Right renal cortex interstitium (tissue), 3 donors: Measurements from ENCODE around the gene N4BP2L2. TPM values are rescaled to one million over a fixed set of nuclear protein-coding genes. Genes with fewer than 3 reads are reported as not detected.
"Not testable (repeated sequence)": the region's sequence is repeated elsewhere in the genome, so short reads cannot be mapped to it uniquely, and the experiment has no call there.

Experiments
- DNase-seq, 3 donors: peaks; one replicate each; pipeline ENCODE4 v3.0.0-alpha.2; 2013; ENCODE audit warnings: low read depth in 3 of 3, low spot score in 2 of 3
- polyA plus RNA-seq, 3 donors: library from polyadenylated mRNA; unstranded; fragments of 120-200 nt; gene quantifications; one replicate each; pipeline ENCODE4 v1.2.1, GENCODE V29; 2013; ENCODE audit not compliant: insufficient read length in 3 of 3

The N4BP2L2 gene
- 100 to 1,000 TPM; 149 to 164 (median 164) TPM for polyA plus RNA-seq

DNA sequence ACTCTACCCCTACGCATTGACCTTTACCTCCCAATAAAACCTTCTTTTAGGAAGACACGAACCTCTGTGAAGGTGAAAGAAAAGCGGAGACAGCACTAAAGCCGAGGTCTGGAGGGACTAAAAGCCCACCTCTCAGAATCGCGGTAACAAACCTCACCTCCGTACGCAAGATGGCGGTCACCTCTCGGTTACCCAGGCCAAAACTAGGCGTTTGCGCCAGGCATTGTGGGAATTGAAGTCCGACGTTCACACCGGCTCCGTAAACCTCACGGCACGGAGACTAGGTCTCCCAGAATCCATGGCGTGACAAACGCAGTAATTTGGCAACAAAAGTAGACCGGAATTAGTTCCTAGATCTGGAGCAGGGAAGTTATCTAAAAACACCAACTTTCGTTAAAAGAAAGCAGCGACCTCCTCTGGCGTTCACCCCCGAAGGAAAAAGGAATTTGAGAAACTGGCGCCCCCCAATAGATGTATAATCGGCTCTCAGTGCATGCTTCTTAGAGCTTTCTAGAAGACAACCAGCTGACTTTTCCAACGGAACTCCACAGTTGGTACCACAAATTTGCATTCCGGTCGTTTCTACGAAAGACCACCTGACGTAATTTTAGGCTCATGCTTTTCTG lies at the start of gene N4BP2L2:
Gene N4BP2L2 (minus strand): TSS at position 175 of the 626 bp plus-strand sequence. CDS start 1,768 bp downstream, outside the sequence.
- DNase-seq = peak; percentile 97 to 98 (median 98)

DNA sequence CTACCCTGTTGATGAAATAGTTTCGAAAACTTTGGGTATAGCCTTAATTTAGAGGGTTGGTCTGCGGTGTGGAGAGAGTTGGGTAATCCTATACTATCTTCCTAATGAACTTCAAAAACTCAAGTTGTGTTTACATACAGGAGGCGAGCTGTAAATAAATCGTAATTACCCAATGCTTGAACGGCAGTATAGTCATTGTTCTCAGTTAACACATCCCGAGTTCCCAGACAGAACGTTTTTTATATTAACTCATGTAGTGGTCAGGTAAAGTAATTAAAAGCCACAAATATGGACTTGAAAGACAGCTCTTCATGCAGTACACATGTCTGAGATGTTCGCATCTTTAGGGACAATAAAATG lies 49.2 kb upstream of the N4BP2L2 start:
- peak in 2 of 3 donors; percentile 19 to 52 for DNase-seq

DNA sequence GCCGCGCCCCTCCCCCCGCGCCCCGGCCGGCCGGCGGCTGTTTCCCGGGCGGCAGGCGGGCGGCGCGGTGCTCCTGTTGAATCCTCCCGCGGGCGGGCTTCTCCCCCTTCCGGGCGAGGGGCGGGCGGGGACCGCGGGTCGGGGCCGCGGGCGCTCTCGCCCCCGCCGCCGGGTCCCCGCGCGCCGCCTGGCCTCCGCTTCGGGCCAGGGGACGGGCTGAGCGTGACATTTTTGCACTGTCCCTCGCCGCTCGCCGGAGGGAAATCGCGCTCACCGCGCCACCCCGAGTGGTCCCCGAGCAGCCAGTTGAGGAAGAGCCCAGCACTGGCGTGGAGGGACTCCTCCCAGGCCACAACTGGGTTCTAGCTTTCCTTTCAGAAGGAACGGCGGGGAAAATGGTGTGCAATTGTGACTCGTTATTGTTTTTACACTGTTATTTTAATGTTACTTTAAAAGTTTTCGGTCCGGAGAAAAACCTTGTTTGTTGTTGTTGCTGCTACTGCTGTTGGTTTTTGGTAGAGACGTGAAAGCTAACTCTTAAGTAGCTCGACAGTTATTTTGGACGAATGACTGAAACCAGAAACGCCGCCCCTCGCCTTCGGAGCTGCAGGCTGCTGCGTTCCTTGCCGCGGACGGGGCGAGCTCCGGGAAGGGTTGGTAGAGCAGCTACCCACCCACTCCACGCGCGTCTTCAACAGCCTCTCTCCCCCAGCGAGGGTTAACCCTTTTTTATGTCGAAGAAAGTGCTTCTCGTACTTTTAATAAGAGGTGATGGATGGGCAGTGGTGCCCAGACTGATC lies 48.6 kb upstream of the N4BP2L2 start:
- peak in 2 of 3 donors; percentile 47 to 51 for DNase-seq

DNA sequence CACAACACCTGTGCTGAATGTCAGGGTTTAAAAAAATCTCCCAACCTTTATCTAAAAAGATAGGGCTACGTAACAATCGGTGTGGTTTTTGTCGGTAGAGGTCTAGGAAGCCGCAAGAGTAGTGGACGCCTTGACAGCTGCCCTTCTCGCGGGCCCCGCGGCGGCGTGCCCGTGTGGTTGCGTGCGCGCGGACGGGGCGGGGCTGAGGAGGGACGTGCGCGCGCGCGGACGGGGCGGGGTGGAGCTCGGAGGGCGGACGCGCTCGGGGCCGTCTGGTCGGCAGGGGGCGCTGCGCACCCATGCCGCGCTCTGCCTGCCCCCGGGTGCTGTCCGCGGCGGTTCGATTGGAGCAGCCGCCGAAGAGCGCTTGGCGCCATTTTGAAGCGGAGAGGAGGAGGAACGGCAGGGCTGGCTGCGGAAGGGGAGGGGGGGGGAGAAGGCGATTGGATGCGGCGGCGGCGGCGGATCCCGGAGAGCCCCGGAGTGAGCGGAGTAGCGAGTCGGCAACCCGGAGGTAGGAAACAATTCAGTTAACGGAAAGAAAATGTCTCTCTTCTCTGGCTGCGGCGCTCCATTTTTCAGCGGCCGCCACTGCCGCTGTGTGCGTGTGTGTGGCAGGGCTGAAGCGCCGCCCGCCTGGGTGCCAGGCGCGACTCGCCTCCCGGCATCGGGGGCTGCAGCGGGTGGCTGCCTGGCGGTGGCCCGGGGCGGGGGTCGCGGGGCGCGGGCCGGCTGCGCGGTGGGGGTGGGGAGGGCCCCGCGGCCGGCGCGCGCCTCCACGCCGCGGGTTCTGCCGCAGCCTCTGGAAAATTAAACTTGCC lies 47.7 kb upstream of the N4BP2L2 start, which contains the start of gene PDS5B:
Gene PDS5B (plus strand): TSS at position 373 of the 821 bp plus-strand sequence. CDS start 62,321 bp downstream, outside the sequence.
- DNase-seq = peak; percentile 71 to 84 (median 80)

DNA sequence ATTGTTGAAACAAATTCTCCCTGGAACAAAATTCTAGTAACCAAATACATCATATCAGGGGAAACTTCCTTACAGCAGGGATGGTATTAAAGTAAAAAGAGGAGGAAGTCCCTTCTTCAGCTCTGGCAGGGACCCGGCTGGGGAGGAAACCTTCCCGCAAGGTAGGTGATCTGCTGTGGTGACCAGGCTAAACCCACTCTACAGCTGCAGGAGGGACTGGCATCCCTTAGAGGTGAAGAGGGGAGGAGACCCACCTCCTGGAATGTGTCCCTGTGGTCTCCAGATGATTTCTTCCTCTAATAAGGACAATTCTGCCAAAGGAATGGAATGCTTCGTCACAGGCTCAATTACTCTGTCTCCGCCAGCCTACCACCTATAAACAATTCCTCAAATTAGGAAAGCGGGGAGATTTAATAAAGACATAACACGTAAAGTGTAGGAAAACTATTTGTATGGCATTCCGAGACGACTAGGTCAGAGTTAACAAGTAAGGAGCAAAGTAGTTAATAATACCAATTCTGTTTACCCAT lies 47.0 kb upstream of the N4BP2L2 start:
- DNase-seq = peak in 1 of 3 donors; percentile 3

DNA sequence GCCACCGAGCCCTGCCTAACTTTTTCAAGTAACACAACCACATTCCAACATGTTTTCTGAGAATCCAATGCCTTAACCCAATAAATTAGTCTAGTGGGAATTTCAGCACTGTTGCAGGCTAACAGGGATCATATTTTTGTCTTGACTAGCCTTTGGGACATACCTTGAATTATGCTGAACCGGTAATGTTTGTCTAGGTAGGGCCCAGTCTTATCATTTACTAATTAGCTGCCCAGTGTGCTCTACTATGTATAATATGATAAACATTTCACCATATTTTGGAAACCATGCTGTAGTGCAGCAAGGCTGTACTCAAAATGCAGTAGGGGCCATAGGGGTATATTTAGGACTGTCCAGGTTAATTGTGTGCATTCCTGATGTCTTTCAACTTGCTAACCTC lies 44.4 kb upstream of the N4BP2L2 start:
- DNase-seq = no peak

DNA sequence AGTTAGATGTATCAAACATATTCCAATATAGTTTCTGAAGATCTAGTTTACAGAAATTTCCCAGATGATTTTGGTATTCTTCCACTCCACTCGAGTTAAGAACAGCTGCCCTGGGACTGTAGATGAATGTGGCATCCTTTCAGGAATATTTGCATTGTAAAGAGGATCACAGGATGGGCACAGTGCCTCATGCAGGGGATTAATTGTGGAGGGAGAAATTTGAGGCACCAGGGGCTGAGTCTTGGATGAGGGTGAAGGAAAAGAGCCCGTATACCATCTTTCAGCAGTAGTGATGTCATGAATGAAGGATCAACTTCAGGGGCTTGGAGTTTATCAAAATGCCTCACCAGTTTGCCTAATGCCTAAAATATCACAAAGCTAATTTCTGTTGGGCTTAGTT lies 43.7 kb upstream of the N4BP2L2 start:
- no peak for DNase-seq

DNA sequence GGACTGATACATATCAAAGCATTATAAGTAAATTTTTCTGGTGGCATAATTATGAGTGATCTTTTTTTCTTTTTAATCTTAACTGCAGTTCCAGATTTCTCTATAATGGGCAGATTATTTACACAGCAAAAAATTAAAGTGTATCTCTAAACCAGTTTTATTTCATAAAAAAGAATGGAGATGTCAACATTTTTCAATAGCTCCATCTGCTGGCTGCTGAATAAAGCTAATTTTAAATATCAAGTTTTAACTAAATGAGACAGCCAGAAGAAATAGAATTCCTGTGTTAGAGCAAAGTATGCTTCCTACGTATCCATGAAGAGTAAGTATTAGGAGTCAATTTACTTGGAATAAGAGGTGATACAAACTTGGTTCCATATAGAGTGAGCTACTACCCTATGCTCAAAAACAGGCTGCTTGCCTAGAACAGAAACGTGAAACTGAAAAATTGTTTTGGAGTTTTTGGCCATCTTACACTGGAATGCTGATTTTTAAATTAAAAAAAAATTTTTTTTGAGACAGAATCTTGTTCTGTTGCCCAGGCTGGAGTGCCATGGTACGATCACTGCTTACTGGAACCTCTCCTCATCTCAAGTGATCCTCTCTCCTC lies 42.7 kb upstream of the N4BP2L2 start:
- DNase-seq = peak in 1 of 3 donors; percentile 6

DNA sequence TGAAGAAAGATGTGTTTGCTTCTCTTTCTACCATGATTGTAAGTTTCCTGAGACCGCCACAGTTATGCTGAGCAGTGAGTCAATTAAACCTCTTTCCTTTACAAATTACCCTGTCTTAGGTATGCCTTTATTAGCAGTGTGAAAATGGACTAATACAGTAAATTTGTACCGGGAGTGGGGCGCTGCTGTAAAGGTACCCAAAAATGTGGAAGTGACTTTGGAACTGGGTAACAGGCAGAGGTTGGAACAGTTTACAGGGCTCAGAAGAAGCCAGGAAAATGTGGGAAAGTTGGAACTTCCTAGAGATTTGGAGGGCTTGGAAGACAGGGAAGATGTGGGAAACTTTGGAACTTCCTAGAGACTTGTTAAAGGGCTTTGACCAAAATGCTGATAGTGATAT lies 38.4 kb upstream of the N4BP2L2 start:
- no peak for DNase-seq

DNA sequence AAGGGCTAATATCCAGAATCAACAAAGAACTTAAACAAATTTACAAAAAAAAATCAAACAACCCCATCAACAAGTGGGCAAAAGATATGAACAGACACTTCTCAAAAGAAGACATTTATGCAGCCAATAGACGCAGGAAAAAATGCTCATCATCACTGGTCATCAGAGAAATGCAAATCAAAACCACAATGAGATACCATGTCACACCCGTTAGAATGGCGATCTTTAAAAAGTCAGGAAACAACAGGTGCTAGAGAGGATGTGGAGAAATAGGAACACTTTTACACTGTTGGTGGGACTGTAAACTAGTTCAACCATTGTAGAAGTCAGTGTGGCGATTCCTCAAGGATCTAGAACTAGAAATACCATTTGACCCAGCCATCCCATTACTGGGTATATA lies 37.1 kb upstream of the N4BP2L2 start:
- not testable (repeated sequence) for DNase-seq

DNA sequence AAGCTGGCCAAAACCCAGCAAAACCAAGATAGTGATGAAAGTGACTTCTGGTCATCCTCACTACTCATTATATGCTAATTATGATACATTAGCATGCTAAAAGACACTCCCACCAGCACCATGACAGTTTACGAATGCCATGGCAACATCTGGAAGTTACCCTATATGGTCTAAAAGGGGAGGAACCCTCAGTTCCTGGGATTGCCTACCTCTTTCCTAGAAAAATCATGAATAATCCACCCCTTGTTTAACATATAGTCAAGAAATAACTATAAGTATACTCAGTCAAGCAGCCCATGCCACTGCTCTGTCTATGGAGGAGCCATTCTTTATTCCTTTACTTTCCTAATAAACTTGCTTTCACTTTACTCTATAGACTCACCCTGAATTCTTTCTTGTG lies 22.2 kb upstream of the N4BP2L2 start:
- DNase-seq = not testable (repeated sequence)

DNA sequence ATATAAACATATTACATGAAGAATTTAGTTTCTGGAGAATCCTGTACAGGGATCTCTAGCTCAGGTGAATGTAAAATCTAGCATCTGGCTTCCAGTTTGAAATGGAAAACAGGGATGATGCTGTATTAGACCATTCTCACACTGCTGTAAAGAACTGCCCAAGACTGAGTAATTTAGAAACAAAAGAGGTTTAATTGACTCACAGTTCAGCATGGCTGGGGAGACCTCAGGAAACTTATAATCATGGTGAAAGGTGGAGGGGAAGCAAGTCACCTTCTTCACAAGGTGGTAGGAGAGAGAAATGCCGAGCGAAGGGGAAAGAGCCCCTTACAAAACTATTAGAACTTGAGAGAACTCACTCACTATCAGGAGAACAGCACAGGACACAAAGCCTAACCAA lies 17.0 kb upstream of the N4BP2L2 start:
- DNase-seq = no peak

DNA sequence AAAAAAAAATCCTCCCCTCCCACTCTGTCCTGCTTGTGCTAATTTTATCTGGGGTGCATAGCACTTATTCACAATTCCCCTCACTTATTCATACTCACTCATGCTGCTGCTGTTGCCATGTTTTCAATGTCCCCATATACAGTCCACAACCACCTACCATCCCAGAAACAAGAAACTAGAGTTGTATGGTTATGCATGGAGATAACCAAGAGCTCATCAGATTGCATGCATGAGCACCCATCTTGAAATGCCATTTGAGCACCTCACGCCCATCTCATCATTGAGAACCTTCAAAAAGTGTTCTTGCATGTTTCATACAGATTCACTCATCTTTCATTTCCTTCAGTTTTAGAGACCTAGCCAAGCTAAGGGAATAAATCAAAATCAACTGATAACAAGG lies 15.1 kb upstream of the N4BP2L2 start:
- DNase-seq = no peak

DNA sequence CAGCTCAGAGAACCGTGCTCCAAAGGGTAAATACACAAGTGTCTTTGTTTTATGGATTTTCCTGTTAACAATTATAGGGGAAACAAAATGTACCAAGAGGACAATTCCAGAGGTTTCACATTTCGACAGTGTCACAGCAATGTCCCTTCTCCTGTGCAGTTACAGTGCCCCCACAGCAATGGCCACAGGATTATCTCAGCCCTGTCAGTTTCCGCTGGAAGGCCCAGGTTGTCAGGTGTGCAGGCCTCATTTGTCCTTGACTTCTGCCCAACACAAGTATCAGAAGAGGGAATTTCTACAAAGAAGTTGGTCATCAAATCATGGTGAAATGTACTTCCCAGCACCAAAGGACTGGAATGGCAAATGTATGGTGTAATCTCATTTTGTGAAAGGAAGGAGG lies 11.2 kb upstream of the N4BP2L2 start:
- no peak for DNase-seq

DNA sequence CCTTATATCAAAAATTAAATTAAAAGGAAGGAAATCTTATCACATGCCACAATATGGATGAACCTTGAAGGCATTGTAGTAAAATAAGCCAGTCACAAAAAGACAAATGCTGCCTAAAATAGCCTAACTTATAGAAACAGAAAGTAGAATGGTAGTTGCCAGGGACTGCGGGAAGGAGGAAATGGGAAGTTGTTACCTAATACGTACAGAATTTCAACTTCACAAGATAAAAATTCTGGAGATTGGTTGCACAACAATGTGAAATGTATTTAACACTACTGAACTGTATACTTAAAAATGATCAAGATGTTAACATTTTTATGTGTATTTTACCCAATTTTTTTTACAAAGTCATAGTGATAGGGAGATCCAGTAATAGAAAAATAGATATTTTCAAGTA lies 10.2 kb upstream of the N4BP2L2 start:
- DNase-seq = no peak

DNA sequence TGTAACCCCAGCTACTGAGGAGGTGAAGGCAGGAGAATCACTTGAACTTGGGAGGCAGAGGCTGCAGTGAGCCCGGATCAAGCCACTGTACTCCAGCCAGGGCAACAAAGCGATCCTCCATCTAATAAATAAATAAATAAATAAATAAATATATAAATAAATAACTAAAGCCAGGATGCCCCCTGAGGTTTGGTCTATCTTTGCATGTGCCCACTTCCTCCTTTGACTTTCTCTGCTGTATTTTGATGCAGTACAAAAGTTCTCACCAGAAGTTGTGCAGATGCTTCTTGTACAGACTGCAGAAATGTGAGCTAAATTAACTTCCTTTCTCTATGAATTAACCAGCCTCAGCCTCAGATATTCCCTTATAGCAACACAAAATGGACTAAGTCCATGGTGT lies 6.5 kb upstream of the N4BP2L2 start:
- DNase-seq = no peak

DNA sequence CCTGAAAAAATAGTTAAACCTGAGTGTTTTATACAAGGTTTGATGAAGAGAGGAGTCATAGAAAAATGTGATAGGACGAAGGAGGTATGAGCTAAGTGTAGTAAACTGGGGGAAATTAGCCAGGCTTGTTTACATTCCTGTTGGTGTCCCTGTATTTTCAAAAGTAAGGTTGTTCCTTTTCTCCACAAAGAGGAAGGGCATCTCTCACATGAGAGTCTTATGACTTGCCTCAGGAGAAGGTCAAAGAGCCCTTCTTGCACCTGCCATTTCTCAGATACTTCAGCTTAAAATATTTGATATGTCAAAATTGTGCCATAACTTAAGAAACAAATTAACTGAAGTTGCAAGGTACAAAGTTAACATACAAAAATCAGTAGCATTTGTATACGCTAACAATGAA lies 3.6 kb upstream of the N4BP2L2 start:
- no peak for DNase-seq

DNA sequence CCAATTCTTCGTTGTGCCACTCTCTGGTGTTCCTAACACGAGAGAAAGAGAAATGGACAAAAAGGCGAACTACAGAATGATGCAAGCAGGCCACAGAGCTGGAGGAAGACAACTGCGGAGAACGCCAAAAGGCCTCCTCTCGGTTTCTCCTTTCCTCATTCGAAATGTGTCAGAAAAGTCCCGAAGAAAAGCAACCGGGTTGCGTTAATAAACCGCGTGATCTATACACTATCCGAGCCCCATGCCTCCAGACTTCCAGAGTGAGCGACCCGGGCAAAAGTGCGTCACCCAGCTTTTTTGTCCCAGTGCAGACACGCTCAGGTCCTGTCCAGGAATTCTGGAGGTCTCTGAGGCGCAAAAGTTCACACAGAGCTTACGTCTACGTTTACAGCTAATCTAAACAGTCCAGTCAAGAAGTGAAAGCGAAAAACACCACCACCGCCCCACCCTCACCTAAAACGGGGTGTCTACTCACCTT lies 413 bp downstream of the N4BP2L2 start:
- peak in 1 of 3 donors; percentile 36 for DNase-seq

DNA sequence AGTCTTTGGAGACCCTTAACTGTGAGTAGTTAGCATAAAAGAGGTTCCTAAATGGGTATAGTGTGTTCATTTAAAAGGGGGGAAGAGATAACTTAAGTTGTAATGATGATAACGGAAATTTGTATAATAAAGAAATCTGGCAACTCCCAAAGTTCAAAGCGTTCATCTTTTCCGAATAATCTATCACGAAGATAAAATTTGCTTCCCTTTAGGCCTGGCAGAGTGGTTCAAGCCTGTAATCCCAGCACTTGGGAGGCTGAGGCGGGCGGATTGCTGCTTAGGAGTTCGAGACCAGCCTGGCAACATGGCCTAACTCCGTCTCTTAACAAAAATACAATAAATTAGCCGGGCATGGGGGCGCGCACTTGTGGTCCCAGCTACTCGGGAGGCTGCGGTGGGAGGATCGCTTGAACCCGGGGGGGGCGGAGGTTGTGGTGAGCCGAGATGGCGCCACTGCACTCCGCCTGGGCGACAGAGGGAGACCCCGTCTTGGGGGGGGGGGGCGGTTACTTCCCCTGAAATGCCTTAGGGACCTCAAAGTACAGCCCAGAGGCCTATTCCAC lies 934 bp downstream of the N4BP2L2 start:
- no peak for DNase-seq

DNA sequence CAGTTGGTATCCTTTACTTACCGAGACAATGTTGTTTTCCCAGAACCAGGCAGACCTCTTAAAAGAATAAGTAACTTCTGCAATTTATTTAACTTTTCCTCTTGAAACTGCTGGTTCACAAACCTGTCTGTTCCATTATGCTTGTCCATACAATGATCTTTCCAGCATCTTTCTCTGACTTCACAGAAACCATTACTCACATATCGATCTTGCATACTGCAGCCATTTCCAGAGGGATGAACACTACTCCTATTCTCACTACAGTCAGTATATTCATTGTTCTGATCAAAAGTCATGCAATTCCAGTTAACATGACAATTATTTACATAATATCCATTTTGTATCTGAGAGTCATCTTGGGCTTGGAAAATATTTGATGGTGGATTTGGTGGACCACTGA lies 2.8 kb downstream of the N4BP2L2 start:
- no peak for DNase-seq
